HG03521 (cell line): ENCODE data around the gene ZNF280B.

Experiments used
- ATAC-seq: cut with Tn5 transposase; IDR thresholded peaks from one replicate; pipeline ENCODE4 v1.9.1; 2021; ENCODE audit warnings: mild to moderate bottlenecking, moderate library complexity; ENCODE audit not compliant: unreplicated experiment

The ZNF280B gene

GRCh38 chr22:22440188-22440587 lies 68.4 kb downstream of the ZNF280B start:
- no peak for ATAC-seq
